Measurements from ENCODE around the gene GREB1.

GREB1 gene

DNA sequence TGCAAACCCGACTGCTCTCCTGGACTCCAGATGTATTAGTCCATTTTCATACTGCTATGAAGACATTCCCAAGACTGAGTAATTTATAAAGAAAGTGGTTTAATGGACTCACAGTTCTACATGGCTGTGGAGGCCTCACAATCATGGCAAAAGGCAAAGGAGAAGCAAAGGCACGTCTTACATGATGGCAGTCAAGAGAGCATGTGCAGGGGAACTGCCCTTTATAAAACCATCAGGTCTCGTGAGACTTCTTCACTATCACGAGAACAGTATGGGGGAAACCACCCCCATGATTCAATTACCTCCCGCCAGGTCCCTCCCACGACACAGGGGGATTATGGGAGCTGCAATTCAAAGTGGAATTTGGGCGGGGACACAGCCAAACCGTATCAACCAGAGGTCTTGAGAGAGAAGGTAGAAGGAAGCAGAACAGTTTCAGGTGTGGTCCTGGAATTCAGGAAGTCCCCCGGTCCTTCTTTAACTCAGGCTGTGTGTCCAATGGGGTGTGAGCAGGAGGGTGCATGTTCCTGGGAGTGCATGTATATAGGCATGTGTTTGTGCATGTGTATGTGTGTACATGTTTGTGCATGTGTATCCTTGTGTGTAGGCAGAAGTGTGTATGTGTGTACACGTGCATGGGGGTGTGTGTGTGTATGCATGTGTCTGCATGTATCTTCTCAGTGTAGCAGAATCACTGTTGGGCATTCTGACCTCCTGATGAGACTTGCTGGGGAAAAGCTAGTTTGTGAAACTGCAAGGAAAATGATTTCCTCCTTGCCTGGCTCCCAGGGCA is 46.2 kb downstream of the GREB1 start:
- DNase-seq (ENCODE audit: insufficient read length, low spot score) (no peak), FAIRE-seq (no peak)
- TF ChIP-seq, protein P1, sequence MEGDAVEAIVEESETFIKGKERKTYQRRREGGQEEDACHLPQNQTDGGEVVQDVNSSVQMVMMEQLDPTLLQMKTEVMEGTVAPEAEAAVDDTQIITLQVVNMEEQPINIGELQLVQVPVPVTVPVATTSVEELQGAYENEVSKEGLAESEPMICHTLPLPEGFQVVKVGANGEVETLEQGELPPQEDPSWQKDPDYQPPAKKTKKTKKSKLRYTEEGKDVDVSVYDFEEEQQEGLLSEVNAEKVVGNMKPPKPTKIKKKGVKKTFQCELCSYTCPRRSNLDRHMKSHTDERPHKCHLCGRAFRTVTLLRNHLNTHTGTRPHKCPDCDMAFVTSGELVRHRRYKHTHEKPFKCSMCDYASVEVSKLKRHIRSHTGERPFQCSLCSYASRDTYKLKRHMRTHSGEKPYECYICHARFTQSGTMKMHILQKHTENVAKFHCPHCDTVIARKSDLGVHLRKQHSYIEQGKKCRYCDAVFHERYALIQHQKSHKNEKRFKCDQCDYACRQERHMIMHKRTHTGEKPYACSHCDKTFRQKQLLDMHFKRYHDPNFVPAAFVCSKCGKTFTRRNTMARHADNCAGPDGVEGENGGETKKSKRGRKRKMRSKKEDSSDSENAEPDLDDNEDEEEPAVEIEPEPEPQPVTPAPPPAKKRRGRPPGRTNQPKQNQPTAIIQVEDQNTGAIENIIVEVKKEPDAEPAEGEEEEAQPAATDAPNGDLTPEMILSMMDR (IDR thresholded peaks at IDR 0.05; ENCODE audit: insufficient read depth, missing control alignments), result no peak

DNA sequence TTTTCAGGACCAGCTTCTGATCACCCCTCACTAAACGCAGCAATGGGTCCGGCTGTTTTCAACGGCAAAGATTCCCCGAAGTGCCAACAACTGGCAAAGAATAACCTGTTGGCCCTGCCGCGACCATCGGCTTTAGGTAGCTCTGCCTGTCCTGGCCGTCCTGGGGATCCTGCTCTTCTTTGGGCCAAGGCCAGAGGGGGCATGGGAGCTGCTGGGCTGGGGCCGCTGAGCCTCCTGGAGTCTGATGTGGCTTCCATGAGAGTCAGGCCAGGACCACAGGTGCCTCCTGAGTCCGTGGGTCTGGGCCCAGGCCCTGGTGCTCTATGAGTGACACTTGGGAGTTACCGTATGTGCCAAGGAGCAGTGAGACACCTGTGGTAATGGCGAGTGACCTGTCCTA is 46.9 kb downstream of the GREB1 start:
- TF ChIP-seq, protein P1 (IDR thresholded peaks at IDR 0.05; ENCODE audit: insufficient read depth, missing control alignments), result no peak
- FAIRE-seq (no peak), DNase-seq (ENCODE audit: insufficient read length, low spot score) (no peak)

- TF ChIP-seq, protein P1 (IDR thresholded peaks at IDR 0.05; ENCODE audit: insufficient read depth, missing control alignments), result no peak
- no peak for FAIRE-seq
These were observed 47.4 kb downstream of the GREB1 start for GRCh38 chr2:11581124-11581796.

DNA sequence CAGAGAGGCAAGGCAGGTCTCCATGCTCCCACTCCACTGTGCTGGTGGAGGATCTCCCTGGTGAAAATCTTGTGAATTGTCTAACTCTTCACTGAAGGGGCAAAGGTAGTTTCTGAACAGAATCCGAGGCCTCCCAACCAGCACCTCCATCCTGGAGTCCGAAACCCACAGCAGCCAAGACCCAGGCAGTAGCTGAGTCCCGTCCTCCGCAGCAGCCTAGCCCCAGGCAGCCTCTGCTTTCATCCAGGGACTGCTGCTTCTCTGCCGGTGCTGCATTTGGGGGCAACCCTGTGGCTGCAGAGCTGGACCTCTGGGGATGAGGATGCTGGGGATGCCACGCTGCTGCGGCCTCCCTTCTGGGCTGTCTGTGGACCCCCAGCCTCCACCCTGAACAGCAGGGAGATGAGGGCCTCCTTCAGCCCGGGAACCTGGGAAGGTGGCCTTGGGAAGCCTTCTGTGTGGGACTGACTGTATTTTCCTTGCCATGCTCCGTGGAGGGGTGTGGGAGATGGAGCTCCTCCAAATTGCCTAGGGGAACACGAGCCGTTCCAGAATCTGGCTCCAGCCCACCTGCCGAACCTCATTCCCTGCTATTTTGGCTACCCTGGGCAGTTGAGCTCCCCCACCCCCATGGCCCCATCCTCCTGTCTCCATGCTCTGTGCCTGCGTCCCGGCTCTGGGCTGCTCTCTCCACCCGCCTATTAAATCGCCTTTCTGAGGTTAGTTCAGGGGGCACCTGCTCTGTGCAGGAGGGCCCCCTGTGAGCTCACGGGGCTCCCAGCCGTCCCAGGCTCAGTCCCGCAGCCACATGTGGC is 48.2 kb downstream of the GREB1 start:
- DNase-seq (ENCODE audit: insufficient read length, low spot score) (no peak), FAIRE-seq (no peak)
- TF ChIP-seq, protein P1 (IDR thresholded peaks at IDR 0.05; ENCODE audit: insufficient read depth, missing control alignments), result no peak

More at GRCh38 chr2:11581124-11581796, 47.4 kb downstream of the GREB1 start:
- no peak for DNase-seq (ENCODE audit: insufficient read length, low spot score)

- TF ChIP-seq, protein P1 (IDR thresholded peaks at IDR 0.05; ENCODE audit: insufficient read depth, missing control alignments), result no peak
- no peak for FAIRE-seq
- DNase-seq (ENCODE audit: insufficient read length, low spot score), result no peak
These were observed 48.7 kb downstream of the GREB1 start for GRCh38 chr2:11582612-11582861.

DNA sequence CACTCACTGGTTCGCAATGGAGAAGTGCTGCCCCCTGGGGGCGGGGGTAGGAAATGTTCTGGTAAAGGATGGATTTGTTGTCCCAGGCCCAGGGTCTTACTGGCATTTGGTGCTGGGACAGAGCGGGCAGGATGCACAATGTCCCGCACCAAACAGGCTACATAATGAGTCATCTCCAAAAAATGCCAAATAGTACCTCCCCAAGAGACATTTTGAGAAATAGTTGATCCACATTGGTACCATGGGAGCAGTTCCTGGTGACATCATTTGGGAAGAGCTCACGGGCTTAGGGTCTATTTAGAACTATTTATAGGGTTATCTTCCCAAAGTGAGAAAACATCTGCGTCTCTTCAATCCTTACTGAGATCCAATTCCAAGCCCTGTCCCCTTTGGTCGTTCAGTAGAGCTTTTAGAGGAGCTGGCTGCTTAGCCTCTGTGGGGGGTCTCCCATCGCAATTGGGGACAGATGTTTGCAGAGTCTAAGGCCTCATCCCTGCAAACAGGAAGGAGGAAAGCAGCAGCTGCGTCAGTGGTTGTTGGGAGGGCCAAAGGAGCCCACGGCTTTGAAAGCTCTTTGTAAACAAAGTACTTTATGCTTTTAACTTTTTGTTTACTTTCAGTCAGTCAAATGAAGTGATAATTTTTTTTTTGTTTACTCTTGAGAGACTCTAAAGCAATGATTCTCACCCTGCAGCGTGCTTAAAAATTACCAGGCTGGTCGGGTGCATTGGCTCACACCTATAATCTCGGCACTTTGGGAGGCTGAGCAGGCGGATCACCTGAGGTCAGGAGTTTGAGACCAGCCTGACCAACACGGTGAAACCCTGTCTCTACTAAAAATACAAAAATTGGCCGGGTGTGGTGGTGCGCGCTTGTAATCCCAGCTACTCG is 49.3 kb downstream of the GREB1 start:
- TF ChIP-seq, protein P1 (IDR thresholded peaks at IDR 0.05; ENCODE audit: insufficient read depth, missing control alignments), result peak; percentile 87
- no peak for FAIRE-seq

More for the DNA sequence above, 49.3 kb downstream of the GREB1 start:
- DNase-seq (ENCODE audit: insufficient read length, low spot score), result peak; percentile 66

All from D721Med (cell line).